ENCODE measurements around the gene DYNLRB1.

Gene DYNLRB1

GRCh38 chr20:34585019-34585418 is 68.8 kb downstream of the DYNLRB1 start:
- no peak for TF ChIP-seq CTCF (conservative IDR thresholded peaks at IDR 0.05; ENCODE audit: low read depth, low read length)
- no peak for DNase-seq (ENCODE audit: low read depth)
- H3K4me3 ChIP-seq (ENCODE audit: low read depth, low read length), result no peak overlapping the region

- H3K4me3 ChIP-seq (ENCODE audit: low read depth, low read length), result no peak overlapping the region
- no peak for TF ChIP-seq CTCF (conservative IDR thresholded peaks at IDR 0.05; ENCODE audit: low read depth, low read length)
- no peak for DNase-seq (ENCODE audit: low read depth)
These were observed 70.4 kb downstream of the DYNLRB1 start for GRCh38 chr20:34586488-34587163.
